ENCODE data around the gene ASTN2. TPM values are rescaled to one million over a fixed set of nuclear protein-coding genes. Genes with fewer than 3 reads are reported as not detected.

The ASTN2 gene
- total RNA-seq, 6 experiments from 2014 or later = 0.91 to 3.1 (median 2.5) TPM

- Histone ChIP-seq H3K9me3 (no peaks in the 10 kb centered on the region), H3K4me3 (no peak overlapping the region), H3K27me3 (no peaks in the 10 kb centered on the region), H3K36me3 (no peaks in the 10 kb centered on the region), H3K27ac (no peak overlapping the region), H3K4me1 (no peaks in the 10 kb centered on the region)
- ATAC-seq (no peak), DNase-seq (no peak)
- no peak for TF ChIP-seq POLR2A (IDR thresholded peaks at IDR 0.05)
- no peak for TF ChIP-seq CTCF (IDR thresholded peaks at IDR 0.05)
- WGBS (ENCODE audit: insufficient coverage, low coverage, low lambda C conversion rate, missing lambda C conversion rate) = 74% methylated on average over 4 of the region's 23 CpGs
- intact Hi-C loops (cut with DNase I) = no loop called here
These were observed 200.4 kb downstream of the ASTN2 start for GRCh38 chr9:117214416-117214815.

GRCh38 chr9:117211280-117211679 is 203.6 kb downstream of the ASTN2 start:
- Histone ChIP-seq H3K9me3 (peaks cover 0 to 6% (median 0%) of the 10 kb centered on the region in 4 donors), H3K4me3 (no peak overlapping the region), H3K4me1 (no peaks in the 10 kb centered on the region), H3K27ac (no peak overlapping the region), H3K27me3 (no peaks in the 10 kb centered on the region), H3K36me3 (no peaks in the 10 kb centered on the region)
- intact Hi-C loops (cut with DNase I) = no loop called here
- TF ChIP-seq POLR2A (IDR thresholded peaks at IDR 0.05) (no peak), CTCF (IDR thresholded peaks at IDR 0.05) (no peak)
- DNase-seq (no peak), ATAC-seq (no peak)
- 7% methylated on average over 3 of the region's 3 CpGs for WGBS (ENCODE audit: insufficient coverage, low coverage, low lambda C conversion rate, missing lambda C conversion rate)

- intact Hi-C loops (cut with DNase I) = no loop called here
- DNase-seq (no peak), ATAC-seq (no peak)
- no peaks in the 10 kb centered on the region for H3K27me3 ChIP-seq
- TF ChIP-seq CTCF (IDR thresholded peaks at IDR 0.05) (no peak), POLR2A (IDR thresholded peaks at IDR 0.05) (no peak)
- 34% methylated on average over 4 of the region's 4 CpGs for WGBS (ENCODE audit: insufficient coverage, low coverage, low lambda C conversion rate, missing lambda C conversion rate)
- no peak overlapping the region for H3K4me3 ChIP-seq
- peaks cover 0 to 6% (median 0%) of the 10 kb centered on the region in 4 donors for H3K9me3 ChIP-seq
- H3K4me1 ChIP-seq = no peaks in the 10 kb centered on the region
- no peak overlapping the region for H3K27ac ChIP-seq
- no peaks in the 10 kb centered on the region for H3K36me3 ChIP-seq
These were observed 209.1 kb downstream of the ASTN2 start for GRCh38 chr9:117205806-117206205.

- H3K27me3 ChIP-seq = no peaks in the 10 kb centered on the region
- intact Hi-C loops (cut with DNase I) = no loop called here
- TF ChIP-seq CTCF (IDR thresholded peaks at IDR 0.05) = no peak
- TF ChIP-seq POLR2A (IDR thresholded peaks at IDR 0.05) = no peak
- H3K36me3 ChIP-seq = no peaks in the 10 kb centered on the region
- H3K9me3 ChIP-seq = peaks cover 0 to 6% (median 0%) of the 10 kb centered on the region in 4 donors
- ATAC-seq (no peak), DNase-seq (no peak)
- WGBS (ENCODE audit: insufficient coverage, low coverage, low lambda C conversion rate, missing lambda C conversion rate) = 25% methylated on average over 1 of the region's 1 CpG
- H3K4me1 ChIP-seq = no peaks in the 10 kb centered on the region
- no peak overlapping the region for H3K4me3 ChIP-seq
- H3K27ac ChIP-seq = no peak overlapping the region
These were observed 209.9 kb downstream of the ASTN2 start for GRCh38 chr9:117204971-117205370.

Measured in right lobe of liver (tissue), 6 donors.